ENCODE data around the gene ZNF133.

The ZNF133 gene

DNA sequence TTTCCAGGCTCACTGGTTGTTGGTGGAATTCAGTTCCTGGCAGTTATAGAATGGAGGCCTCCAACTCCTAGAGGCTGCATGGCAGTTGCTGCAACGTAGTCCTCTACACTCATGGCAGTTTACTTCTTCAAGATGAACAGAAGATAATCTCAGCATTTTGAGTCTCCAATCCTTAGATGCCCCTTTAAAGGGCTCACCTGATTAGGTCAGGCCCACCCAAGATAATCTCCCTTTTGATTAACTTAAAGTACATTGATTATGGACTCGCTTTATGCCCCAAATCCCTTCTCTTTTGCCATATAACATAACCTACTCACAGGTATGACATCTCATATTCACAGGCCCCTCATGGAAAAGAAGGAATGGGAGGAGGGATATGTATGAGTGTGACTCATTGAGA is 76.4 kb downstream of the ZNF133 start:
- no peak for DNase-seq

Measured in activated CD4-positive, alpha-beta T cell treated with anti-CD3 and anti-CD28 coated beads, Interleukin-2, amount 50 U/mL, for 48 hours (primary cell).